Stimulated activated CD4-positive, alpha-beta T cell treated with anti-CD3 and anti-CD28 coated beads, Interleukin-4, amount 100 ng/mL, for 4 hours (primary cell): Measurements from ENCODE around the gene GHRL.
"Not testable (repeated sequence)": the region's sequence is repeated elsewhere in the genome, so short reads cannot be mapped to it uniquely, and the experiment has no call there.

Experiments
- DNase-seq, 2 experiments: peaks; one replicate each; pipeline ENCODE4 v3.0.0-alpha.2; 2020

GHRL gene

GRCh38 chr3:10272476-10272875 is 20.3 kb downstream of the GHRL start:
- not testable (repeated sequence) for DNase-seq

DNA sequence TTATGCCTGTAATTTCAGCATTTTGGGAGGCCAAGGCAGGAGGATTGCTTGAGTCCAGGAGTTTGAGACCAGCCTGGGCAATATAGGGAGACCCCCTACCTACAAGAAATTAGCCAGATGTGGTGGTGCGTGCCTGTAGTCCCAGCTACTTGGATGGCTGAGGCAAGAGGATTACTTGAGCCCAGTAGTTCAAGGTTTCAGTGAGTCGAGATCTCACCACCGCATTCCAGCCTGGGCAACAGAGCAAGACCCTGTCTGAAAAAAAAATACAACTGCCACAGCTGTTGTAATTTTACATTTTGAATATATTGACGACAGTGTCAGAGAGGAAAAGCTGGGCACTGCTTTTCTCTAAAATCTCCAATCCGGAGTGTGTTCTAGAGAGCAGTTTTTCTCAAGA is 23.3 kb downstream of the GHRL start:
- no peak for DNase-seq

DNA sequence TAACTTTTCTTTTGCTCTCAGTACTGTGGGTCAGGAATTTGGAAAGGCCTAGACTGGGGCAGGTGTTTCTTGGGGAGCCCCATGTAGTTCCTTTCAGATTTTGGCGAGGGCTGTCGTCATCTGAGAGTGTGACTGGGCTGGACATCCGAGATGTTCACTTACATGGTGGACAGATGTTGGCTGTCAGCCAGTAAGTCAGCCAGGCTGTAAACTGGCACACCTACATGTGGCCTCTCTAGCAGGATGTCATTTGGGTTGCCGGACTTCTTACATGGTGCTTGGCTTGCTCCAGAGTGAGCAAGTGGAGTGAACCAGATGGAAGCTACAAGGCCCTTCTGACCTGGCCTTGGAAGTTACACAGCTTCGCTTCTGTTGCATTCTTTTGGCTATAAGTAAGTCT is 23.8 kb downstream of the GHRL start:
- no peak for DNase-seq

DNA sequence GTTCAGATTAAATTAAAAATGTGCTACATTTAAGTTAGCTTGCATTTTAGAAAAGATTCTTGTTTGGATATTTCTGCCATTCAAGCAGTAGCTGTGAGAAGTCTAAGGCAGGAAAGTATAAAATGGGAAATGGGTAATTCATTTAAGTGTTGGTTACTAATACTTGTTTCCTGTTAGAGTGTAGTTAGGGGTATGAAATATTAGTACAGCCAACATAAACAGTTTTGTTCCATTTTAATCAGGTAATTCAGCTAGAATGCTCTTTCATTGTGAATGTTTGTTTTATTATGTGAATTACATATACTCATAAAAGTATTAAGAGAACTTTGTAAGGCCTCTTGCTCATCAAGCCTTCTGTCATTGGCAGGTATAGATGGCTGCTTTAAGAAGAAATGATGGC is 24.6 kb downstream of the GHRL start:
- DNase-seq = no peak

DNA sequence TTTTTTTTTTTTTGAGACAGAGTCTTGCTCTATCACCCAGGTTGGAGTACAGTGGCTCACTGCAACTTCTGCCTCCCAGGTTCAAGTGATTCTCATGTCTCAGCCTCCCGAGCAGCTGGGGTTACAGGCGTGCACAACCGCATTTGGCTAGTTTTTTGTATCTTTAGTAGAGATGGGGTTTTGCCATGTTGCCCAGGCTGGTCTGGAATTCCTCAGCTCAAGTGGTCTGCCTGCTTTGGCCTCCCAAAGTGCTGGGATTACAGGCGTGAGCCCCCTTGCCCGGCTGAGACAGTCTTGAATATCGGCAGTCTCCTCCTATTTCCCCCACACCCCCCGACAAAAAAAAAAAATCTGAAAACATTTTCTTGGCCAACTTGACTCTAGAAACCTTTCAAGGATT is 25.8 kb downstream of the GHRL start:
- not testable (repeated sequence) for DNase-seq

GRCh38 chr3:10265833-10266232 is 26.9 kb downstream of the GHRL start:
- no peak for DNase-seq

DNA sequence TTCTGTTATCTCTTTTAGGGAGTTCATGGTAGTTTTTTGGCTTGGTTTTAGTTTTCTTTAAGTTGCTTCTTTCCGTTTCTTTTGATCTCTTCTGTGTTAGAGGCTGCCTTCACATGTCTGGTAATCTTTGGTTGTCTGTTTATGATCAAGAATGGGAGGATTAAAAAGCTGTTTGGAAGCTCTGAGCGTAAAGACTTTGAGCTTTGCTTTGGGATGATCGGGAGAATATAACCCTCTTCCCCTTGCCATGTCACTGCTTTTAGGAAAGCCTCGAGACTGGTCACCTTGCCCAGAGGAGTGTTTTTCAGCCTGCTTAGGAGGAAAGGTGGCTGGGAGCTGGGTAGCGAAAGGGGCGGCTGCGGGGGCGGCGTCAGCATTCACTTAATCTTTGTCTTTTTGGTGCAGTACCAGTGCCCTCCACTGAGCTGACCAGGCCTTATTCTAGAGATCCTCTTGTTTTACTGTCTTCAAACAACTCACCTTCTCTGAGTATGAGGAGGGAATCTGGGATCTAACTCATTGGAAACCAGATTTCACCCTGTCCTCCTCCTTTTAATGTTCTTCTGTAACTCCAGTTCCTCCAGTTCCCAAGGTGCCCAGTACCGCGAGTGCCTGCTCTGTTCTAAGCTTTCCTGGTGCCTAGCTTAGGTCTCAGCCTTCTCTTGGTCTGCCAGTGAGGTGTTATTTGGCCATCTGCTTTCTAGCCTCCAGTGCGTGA is 28.9 kb downstream of the GHRL start:
- DNase-seq = peak; percentile 64 to 67

GRCh38 chr3:10262027-10262426 is 30.7 kb downstream of the GHRL start:
- DNase-seq = no peak

DNA sequence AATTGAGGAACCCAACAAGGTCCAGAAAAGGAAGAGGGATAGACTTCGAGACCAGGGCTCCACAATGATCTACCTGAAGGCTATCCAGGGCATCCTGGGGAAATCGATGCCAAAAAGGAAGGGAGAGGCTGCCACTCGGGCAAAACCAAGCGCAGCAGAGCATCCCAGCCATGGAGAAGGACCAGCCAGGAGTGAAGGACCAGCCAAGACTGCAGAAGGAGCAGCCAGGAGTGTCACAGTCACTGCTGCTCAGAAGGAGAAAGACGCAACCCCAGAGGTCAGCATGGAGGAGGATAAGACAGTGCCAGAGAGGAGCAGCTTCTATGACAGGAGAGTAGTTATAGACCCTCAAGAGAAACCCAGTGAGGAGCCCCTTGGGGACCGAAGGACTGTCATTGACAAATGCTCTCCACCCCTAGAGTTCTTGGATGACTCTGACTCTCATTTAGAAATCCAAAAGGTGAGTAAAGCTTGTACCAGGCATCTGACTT is 32.5 kb downstream of the GHRL start:
- no peak for DNase-seq

DNA sequence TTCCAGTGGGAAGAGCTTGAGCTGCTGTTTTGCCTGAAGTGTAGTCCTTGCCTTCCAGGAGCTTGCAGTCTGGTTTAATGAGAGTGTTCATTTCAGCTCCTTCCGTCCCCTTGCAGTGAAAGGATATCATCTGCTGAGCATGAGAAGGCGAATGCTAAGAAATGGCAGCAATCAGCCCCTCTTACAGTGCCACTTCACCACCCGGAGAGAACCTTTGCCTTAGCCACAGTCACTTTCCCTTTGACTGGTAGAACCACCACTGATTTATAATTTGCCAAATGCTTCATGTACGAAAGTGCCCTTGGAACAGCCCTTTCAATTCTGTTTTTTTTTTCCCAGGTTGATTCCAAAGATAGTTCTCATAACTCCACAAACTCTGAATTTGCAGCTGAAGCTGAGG is 32.9 kb downstream of the GHRL start:
- DNase-seq = no peak

GRCh38 chr3:10259036-10259435 is 33.7 kb downstream of the GHRL start:
- no peak for DNase-seq

DNA sequence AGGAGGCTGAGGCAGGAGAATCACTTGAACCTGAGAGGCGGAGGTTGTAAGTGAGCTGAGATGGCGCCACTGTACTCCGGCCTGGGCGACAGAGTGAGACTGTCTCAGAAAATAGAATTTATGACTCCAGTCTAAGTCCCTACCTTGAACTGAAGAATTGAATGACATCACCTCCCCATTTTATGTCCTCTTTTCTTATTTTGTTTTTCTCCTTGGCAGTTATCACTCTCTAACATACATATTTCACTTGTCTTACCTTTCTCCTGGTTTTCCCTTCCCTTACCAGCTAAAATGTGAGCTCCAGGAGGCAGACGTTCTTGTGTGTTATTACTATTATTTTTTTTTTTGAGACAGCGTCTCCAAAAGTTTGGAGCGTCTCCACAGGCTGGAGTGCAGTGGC is 36.9 kb downstream of the GHRL start:
- no peak for DNase-seq

DNA sequence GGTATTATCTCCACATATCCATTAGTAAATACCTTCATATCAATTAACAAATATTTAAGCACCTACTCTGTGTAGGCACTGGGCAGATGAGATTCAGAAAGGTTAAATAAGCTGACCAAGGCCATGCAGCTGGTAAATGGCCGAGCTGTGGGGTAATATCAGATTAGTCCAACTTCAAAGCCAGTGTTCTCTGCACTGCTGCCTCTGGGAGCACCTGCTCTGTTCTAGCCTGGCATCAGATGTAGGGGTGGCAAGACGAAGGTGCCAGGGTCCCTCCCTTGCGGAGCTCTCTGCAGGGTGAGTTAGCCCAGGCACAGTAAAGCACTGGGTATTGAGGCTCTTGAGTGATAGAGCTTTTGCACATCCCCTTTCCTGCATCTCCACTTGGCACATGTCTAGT is 39.0 kb downstream of the GHRL start:
- DNase-seq = no peak

DNA sequence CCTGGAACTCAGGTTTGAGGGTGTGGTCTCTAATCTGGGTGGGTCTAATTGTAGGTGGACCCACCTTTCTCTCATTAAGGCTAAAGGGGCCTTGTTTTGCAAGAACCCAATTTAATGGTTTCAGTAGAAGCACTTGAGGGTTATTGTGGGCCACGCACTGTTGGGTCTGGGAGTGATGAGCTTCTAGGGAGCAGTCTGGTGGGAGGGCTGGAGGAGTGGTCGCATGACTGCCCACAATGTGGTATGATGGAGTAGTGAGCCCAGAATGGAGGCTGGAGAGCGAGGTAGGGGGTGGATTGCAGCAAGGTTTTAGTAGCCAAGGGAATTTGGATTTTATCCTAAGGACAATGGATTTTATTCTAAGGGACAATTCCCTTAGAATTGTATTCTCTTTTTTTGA is 41.7 kb downstream of the GHRL start:
- no peak for DNase-seq

DNA sequence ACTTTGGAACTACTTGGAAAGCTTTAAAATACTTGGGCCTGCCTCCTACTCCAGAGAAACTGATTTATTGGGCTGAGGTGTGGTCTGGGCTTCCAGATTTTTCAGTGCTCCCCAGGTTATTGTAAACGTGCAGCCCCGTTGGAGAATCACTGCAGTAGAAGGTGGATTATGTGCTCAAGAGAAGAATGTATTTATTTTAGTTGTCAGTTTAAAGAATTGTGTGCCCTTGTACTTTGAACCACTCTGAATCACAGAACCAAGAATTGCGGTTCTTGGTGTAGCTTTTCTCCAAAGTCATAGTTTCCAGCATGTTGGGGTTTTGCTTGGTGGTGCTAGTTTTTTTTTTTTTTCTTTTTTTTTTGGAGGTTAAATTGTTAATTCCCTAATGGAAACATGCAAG is 42.9 kb downstream of the GHRL start:
- no peak for DNase-seq

GRCh38 chr3:10248984-10249748 is 43.6 kb downstream of the GHRL start:
- DNase-seq = peak; percentile 60 to 67

GRCh38 chr3:10248184-10248983 is 44.4 kb downstream of the GHRL start, which contains the start of gene TATDN2:
TSS of gene TATDN2 (plus strand) at chr3:10248459. CDS start at chr3:10249201, 742 bp downstream.
- DNase-seq = peak; percentile 90 to 96

DNA sequence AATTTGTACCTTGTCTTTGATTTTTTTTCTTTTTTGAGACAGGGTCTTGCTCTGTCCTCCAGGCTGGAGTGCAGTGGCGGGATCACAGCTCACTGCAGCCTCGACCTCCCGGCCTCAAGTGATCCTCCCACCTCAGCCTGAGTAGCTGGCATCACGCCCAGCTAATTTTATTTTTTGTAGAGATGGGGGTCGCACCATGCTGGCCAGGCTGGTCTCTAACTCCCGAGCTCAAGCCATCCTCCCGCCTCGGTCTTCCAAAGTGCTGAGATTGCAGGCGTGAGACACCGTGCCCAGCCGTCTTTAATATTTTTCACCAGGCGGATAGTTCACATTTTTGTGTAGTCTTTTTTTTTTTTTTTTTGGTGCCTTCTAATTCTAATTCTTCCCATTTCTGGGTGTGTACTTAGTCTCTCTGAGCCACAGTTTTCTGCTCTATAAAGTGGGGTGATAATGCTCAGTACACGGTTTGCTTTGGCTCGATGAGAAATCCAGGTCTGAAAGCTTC is 45.0 kb downstream of the GHRL start:
- no peak for DNase-seq

GRCh38 chr3:10245081-10245712 is 47.5 kb downstream of the GHRL start:
- DNase-seq = no peak

DNA sequence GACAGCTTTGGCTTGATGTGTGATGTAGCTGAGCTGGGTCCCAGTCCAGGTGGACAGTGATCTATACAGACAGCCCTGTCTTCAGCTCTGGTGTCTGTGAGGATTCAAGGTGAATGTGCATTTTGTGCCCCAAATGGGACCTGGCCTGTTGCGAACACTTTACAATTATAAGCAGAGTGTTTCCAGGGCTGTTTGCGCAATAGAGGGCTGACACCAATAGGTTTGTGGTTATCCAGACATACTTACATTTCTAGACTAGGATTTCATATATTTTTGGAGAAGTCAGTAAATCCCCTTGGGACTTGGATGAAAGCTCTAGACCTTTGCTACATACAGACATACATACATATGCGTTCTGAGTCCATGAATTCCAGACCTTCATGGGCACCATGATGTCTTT is 48.7 kb downstream of the GHRL start:
- no peak for DNase-seq

DNA sequence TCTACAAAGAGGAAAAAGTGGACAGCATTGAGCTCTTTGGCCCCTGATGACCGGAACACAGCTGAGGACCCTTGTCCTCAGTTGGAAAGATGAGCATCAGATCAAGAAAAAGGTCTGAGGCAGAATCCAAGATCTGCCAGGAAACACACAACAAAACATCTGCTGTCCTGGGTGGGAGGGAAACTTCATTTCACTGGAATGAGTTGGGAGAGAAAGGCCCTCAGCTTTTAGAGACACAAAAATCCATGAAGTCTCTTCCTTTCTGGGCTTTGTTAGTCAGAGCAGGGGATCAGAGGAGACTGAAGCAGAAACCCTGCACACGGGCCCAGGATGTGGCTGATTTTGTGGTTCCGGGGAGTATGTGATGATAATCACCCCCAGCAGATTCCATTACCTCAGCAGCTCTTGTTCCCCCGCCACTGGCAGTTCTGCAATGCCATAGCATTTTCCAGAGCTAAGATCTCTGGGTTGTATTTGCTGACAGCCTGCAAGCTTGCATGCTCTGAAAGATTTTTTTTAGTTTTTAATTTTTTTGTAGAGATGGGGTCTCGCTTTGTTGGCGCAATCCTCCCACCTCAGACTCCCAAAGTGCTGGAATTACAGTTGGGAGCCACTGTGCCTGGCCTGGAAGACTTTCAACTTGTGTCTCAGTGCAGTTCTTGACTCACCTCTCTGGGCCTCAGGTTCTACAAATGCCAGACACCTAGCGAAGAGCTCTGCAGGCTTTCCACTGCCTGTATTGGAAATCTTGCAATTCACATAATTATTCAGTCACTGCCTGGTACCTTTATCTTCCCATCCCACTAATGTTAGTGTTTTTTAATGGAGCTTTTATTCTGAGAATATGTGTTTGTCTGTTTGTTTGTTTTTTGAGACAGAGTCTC is 50.3 kb downstream of the GHRL start:
- DNase-seq = peak; percentile 49 to 84

DNA sequence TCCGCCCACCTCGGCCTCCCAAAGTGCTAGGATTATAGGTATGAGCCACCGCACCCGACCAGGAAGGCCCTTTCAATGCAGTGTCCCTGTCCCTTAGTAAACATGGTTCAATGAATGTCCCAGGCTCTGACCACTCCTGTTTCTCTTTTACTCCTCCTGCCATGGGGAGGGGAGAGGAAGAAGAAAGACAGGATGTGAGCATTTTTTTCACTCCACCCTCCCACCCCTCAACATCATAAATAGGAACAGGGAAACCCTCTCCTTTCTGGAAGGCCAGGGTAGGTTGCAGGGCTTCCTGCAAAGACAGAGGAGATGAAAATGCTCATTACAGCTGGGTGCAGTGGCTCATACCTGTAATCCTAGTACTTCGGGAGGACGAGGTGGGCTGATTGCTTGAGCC is 51.9 kb downstream of the GHRL start:
- no peak for DNase-seq
